Spleen (tissue), 11 donors: ENCODE measurements around the gene PARD3. TPM values are rescaled to one million over a fixed set of nuclear protein-coding genes. Genes with fewer than 3 reads are reported as not detected.

Experiments
- DNase-seq: peaks from one replicate; pipeline ENCODE4 v3.0.0-alpha.2; 2020
- H3K27ac ChIP-seq, 8 donors: fragments of 200-600 bp; sonication (generic) in 7 of 8; 1 replicate in 4 of 8; 2 replicates in 4 of 8; pipeline versions ENCODE4 v1.5.0 to v1.8.0; 2016 to 2021; ENCODE audit warnings: inconsistent platforms in 4 of 8, mild to moderate bottlenecking in 4 of 8, moderate library complexity in 1 of 8
- H3K27me3 ChIP-seq, 7 donors: fragments of 200-600 bp; sonication (generic) in 6 of 7; replicated peaks in 1 of 7; 1 replicate in 4 of 7; 2 replicates in 3 of 7; pipeline versions ENCODE4 v1.5.0 to v1.8.0; 2016 to 2021; ENCODE audit warnings: inconsistent platforms in 3 of 7, mild to moderate bottlenecking in 1 of 7
- H3K36me3 ChIP-seq, 6 donors: fragments of 200-600 bp; sonication (generic) in 5 of 6; 1 replicate in 4 of 6; 2 replicates in 2 of 6; pipeline versions ENCODE4 v1.5.0 to v1.8.0; 2016 to 2021; ENCODE audit warnings: inconsistent platforms in 2 of 6
- H3K4me1 ChIP-seq, 6 donors: fragments of 200-600 bp; sonication (generic) in 5 of 6; 1 replicate in 3 of 6; 2 replicates in 3 of 6; pipeline versions ENCODE4 v1.5.0 to v1.8.0; 2016 to 2021; ENCODE audit warnings: inconsistent platforms in 3 of 6
- H3K4me3 ChIP-seq, 8 donors: fragments of 200-600 bp; sonication (generic) in 7 of 8; 1 replicate in 4 of 8; 2 replicates in 4 of 8; pipeline versions ENCODE4 v1.5.0 to v1.8.0; 2016 to 2021; ENCODE audit warnings: inconsistent platforms in 4 of 8, mild to moderate bottlenecking in 4 of 8, moderate library complexity in 2 of 8
- H3K9me3 ChIP-seq, 8 donors: fragments of 200-600 bp; sonication (generic) in 7 of 8; 1 replicate in 4 of 8; 2 replicates in 4 of 8; pipeline versions ENCODE4 v1.5.0 to v1.8.0; 2016 to 2021; ENCODE audit warnings: inconsistent platforms in 4 of 8
- CTCF ChIP-seq, 11 experiments: fragments of 200-600 bp in 7 of 11; fragments of 450-650 bp in 4 of 11; sonication (generic) in 4 of 11; IDR thresholded peaks in 8 of 11; conservative IDR thresholded peaks in 3 of 11; 1 replicate in 7 of 11; 2 replicates in 4 of 11; pipeline versions ENCODE4 v1.4.0 to v1.8.0; 2016 to 2021; ENCODE audit warnings: antibody characterized with exemption in 11 of 11, inconsistent platforms in 4 of 11, mild to moderate bottlenecking in 1 of 11
- POLR2A ChIP-seq, 3 donors: fragments of 450-650 bp; IDR thresholded peaks; one replicate each; pipeline ENCODE4 v1.5.1; 2017; ENCODE audit warnings: antibody characterized with exemption in 3 of 3, mild to moderate bottlenecking in 1 of 3
- POLR2AphosphoS5 ChIP-seq, 3 donors: sonication (generic); formaldehyde crosslinking; IDR thresholded peaks; one replicate each; pipeline ENCODE4 v1.5.1; 2017; ENCODE audit warnings: antibody characterized with exemption in 3 of 3
- WGBS, 5 donors: extraction: QIAGEN DNeasy Blood & Tissue Kit in 3 of 5; methylation state at CpG; one replicate each; pipeline versions ENCODE4 v1.1.5 to v1.1.7; 2013 to 2018; 5-methylcytosine and 5-hydroxymethylcytosine counted together
- intact Hi-C: fragments of 100-400 bp; cut with DNase I; formaldehyde crosslinking; loops from one replicate; pipeline ENCODE4 v1.15.0; 2023; ENCODE audit warnings: low total_unique reads
- polyA plus RNA-seq, 3 donors: library from polyadenylated mRNA; stranded (reverse); fragments of 200-250 nt; gene quantifications; one replicate each; pipeline ENCODE4 v1.2.1, GENCODE V29; 2013
- total RNA-seq, 7 donors: library from RNA; depleted of rRNA in 3 of 7; stranded (reverse); fragments of >200 nt in 3 of 7; fragmentation: NEBNext Ultra II Directional in 4 of 7; extraction: Animal tissue kit (Norgen Biotek cat#: 25700) in 4 of 7; gene quantifications; one replicate each; pipeline versions ENCODE4 v1.1.0 to v1.2.1, GENCODE V29; 2016 to 2021
- donor health status: healthy with polysubstance abuse.
- donor health status: DM: no; HTN: no; CAD: no; lungs with moderate emphysema.
- donor health status: DM: no; HTN: no; CAD: no.
- donor health status: Bipolar disorder and iron deficiency.
- donor health status: healthy.
- donor health status: DM: no; HTN: no; CAD: no.
- donor health status: DM: yes; HTN: yes; CAD: no.

Gene PARD3
- total and polyA plus RNA-seq, 10 donors, result 2.8 to 18.9 (median 10.8) TPM

- peak; percentile 85 for DNase-seq
- H3K27ac ChIP-seq, result no peak overlapping the region
- H3K36me3 ChIP-seq, result no peaks in the 10 kb centered on the region
- H3K9me3 ChIP-seq, result no peaks in the 10 kb centered on the region
- peak overlapping the region in 1 of 8 donors; percentile 14 for H3K4me3 ChIP-seq
- H3K4me1 ChIP-seq, result peaks cover 7 to 29% (median 17%) of the 10 kb centered on the region in 6 donors
- intact Hi-C loops, result loop anchor here (10.0 kb wide), 2 partner anchors 113 to 1453 kb away; no protein-coding TSS in a partner anchor
- WGBS, 5 donors, result 20 to 31% (median 28%) methylated on average over 9 of the region's 9 CpGs
- TF ChIP-seq POLR2AphosphoS5 (IDR thresholded peaks at IDR 0.05), result no peak
- TF ChIP-seq CTCF (IDR thresholded peaks at IDR 0.05 in 8 of 11, conservative IDR thresholded peaks at IDR 0.05 in 3 of 11), result peak; percentile 65 to 94 (median 86)
- H3K27me3 ChIP-seq, result no peaks in the 10 kb centered on the region
Measured at GRCh38 chr10:34637418-34637911, 177.6 kb downstream of the PARD3 start.

- 91 to 97% (median 94%) methylated on average over 6 of the region's 6 CpGs for WGBS, 5 donors
- TF ChIP-seq CTCF (IDR thresholded peaks at IDR 0.05 in 8 of 11, conservative IDR thresholded peaks at IDR 0.05 in 3 of 11) (no peak), POLR2AphosphoS5 (IDR thresholded peaks at IDR 0.05) (no peak), POLR2A (IDR thresholded peaks at IDR 0.05) (no peak)
- Histone ChIP-seq H3K27ac (no peak overlapping the region), H3K36me3 (no peaks in the 10 kb centered on the region), H3K9me3 (no peaks in the 10 kb centered on the region), H3K4me3 (no peak overlapping the region), H3K27me3 (no peaks in the 10 kb centered on the region), H3K4me1 (peaks cover 4 to 29% (median 17%) of the 10 kb centered on the region in 6 donors)
- no peak for DNase-seq
- intact Hi-C loops, result loop anchor here (10.0 kb wide), 2 partner anchors 110 to 1450 kb away; no protein-coding TSS in a partner anchor
Measured at GRCh38 chr10:34635111-34635510, 180.0 kb downstream of the PARD3 start.

GRCh38 chr10:34633374-34633773, 181.7 kb downstream of the PARD3 start:
- H3K4me1 ChIP-seq, result peaks cover 2 to 24% (median 16%) of the 10 kb centered on the region in 6 donors
- intact Hi-C loops, result loop anchor here (10.0 kb wide), 2 partner anchors 109 to 1449 kb away; no protein-coding TSS in a partner anchor

More at GRCh38 chr10:34633374-34633773, 181.7 kb downstream of the PARD3 start:
- DNase-seq, result no peak
- no peak overlapping the region for H3K4me3 ChIP-seq
- no peak overlapping the region for H3K27ac ChIP-seq
- H3K36me3 ChIP-seq, result no peaks in the 10 kb centered on the region
- TF ChIP-seq CTCF (IDR thresholded peaks at IDR 0.05 in 8 of 11, conservative IDR thresholded peaks at IDR 0.05 in 3 of 11), result no peak
- TF ChIP-seq POLR2A (IDR thresholded peaks at IDR 0.05), result no peak
- TF ChIP-seq POLR2AphosphoS5 (IDR thresholded peaks at IDR 0.05), result no peak
- H3K9me3 ChIP-seq, result no peaks in the 10 kb centered on the region
- WGBS, 5 donors, result 91 to 94% (median 92%) methylated on average over 10 of the region's 10 CpGs
- no peaks in the 10 kb centered on the region for H3K27me3 ChIP-seq
